Osteocyte (in vitro differentiated cells): ENCODE measurements around the gene NRXN2. TPM values are rescaled to one million over a fixed set of nuclear protein-coding genes. Genes with fewer than 3 reads are reported as not detected.

Experiments
- DNase-seq: peaks from one replicate; pipeline ENCODE4 v3.0.0; 2021; ENCODE audit warnings: mixed read lengths; ENCODE audit not compliant: unreplicated experiment; ENCODE audit errors: extremely low spot score
- H3K27ac Mint-ChIP-seq: one replicate; pipeline ENCODE4 v1.8.0; 2021; ENCODE audit warnings: mild to moderate bottlenecking, mixed read lengths; ENCODE audit not compliant: unreplicated experiment
- H3K27me3 Mint-ChIP-seq: one replicate; pipeline ENCODE4 v1.8.0; 2021; ENCODE audit warnings: mixed read lengths; ENCODE audit not compliant: unreplicated experiment
- H3K36me3 Mint-ChIP-seq: one replicate; pipeline ENCODE4 v1.8.0; 2021; ENCODE audit warnings: mixed read lengths; ENCODE audit not compliant: unreplicated experiment
- H3K4me1 Mint-ChIP-seq: one replicate; pipeline ENCODE4 v1.8.0; 2021; ENCODE audit warnings: mixed read lengths; ENCODE audit not compliant: unreplicated experiment
- H3K4me3 Mint-ChIP-seq: one replicate; pipeline ENCODE4 v1.8.0; 2021; ENCODE audit warnings: mild to moderate bottlenecking, moderate library complexity, mixed read lengths; ENCODE audit not compliant: unreplicated experiment
- H3K9me3 Mint-ChIP-seq: one replicate; pipeline ENCODE4 v1.8.0; 2021; ENCODE audit warnings: mixed read lengths; ENCODE audit not compliant: unreplicated experiment
- CTCF ChIP-seq: fragments of 200-600 bp; sonication (generic); IDR thresholded peaks from 2 replicates; pipeline ENCODE4 v1.5.0; 2021; ENCODE audit warnings: antibody characterized with exemption, mild to moderate bottlenecking, moderate library complexity
- total RNA-seq: library from RNA; stranded (reverse); gene quantifications from 2 replicates; pipeline ENCODE4 v1.2.1, GENCODE V29; 2021

NRXN2 gene
- total RNA-seq, 1 donor from 2014 or later: 2.6 TPM

GRCh38 chr11:64663656-64664055 is 59.3 kb downstream of the NRXN2 start:
- no peak for TF ChIP-seq CTCF
- H3K4me1 Mint-ChIP-seq: peaks cover 35% of the 10 kb centered on the region
- H3K27me3 Mint-ChIP-seq: peaks cover 5% of the 10 kb centered on the region

GRCh38 chr11:64661614-64662013 is 61.4 kb downstream of the NRXN2 start:
- H3K27me3 Mint-ChIP-seq: no peaks in the 10 kb centered on the region
- no peaks in the 10 kb centered on the region for H3K36me3 Mint-ChIP-seq
- DNase-seq: no peak
- H3K27ac Mint-ChIP-seq: peak overlapping the region; percentile 88
- no peaks in the 10 kb centered on the region for H3K9me3 Mint-ChIP-seq
- H3K4me1 Mint-ChIP-seq: peaks cover 35% of the 10 kb centered on the region
- no peak overlapping the region for H3K4me3 Mint-ChIP-seq
- no peak for TF ChIP-seq CTCF

More at GRCh38 chr11:64663656-64664055, 59.3 kb downstream of the NRXN2 start:
- Mint-ChIP-seq H3K9me3 (no peaks in the 10 kb centered on the region), H3K4me3 (no peak overlapping the region), H3K27ac (no peak overlapping the region), H3K36me3 (no peaks in the 10 kb centered on the region)
- no peak for DNase-seq

GRCh38 chr11:64661146-64661545 is 61.9 kb downstream of the NRXN2 start:
- peak overlapping the region; percentile 88 for H3K27ac Mint-ChIP-seq
- DNase-seq: peak; percentile 89
- TF ChIP-seq CTCF: no peak
- no peaks in the 10 kb centered on the region for H3K36me3 Mint-ChIP-seq
- no peaks in the 10 kb centered on the region for H3K9me3 Mint-ChIP-seq
- peaks cover 35% of the 10 kb centered on the region for H3K4me1 Mint-ChIP-seq
- H3K4me3 Mint-ChIP-seq: no peak overlapping the region
- H3K27me3 Mint-ChIP-seq: no peaks in the 10 kb centered on the region

GRCh38 chr11:64660706-64661105 is 62.3 kb downstream of the NRXN2 start:
- no peak for TF ChIP-seq CTCF
- no peak for DNase-seq
- H3K4me3 Mint-ChIP-seq: peak overlapping the region; percentile 18
- peaks cover 35% of the 10 kb centered on the region for H3K4me1 Mint-ChIP-seq
- H3K36me3 Mint-ChIP-seq: no peaks in the 10 kb centered on the region
- no peaks in the 10 kb centered on the region for H3K27me3 Mint-ChIP-seq
- peak overlapping the region; percentile 88 for H3K27ac Mint-ChIP-seq
- no peaks in the 10 kb centered on the region for H3K9me3 Mint-ChIP-seq

- Mint-ChIP-seq H3K27ac (peak overlapping the region; percentile 77), H3K27me3 (no peaks in the 10 kb centered on the region), H3K36me3 (no peaks in the 10 kb centered on the region), H3K4me3 (peak overlapping the region; percentile 18), H3K9me3 (no peaks in the 10 kb centered on the region), H3K4me1 (peaks cover 30% of the 10 kb centered on the region)
- DNase-seq: no peak
- TF ChIP-seq CTCF: no peak
Measured at GRCh38 chr11:64660205-64660604, 62.8 kb downstream of the NRXN2 start.
